GF-D8 (cell line): Measurements from ENCODE around the gene KAT2B.

Source experiments
- DNase-seq: peaks from one replicate; lab custom pipeline; 2025; lab: John Stamatoyannopoulos, UW

KAT2B gene

GRCh38 chr3:20100151-20100550, 59.9 kb downstream of the KAT2B start:
- DNase-seq, result no peak

DNA sequence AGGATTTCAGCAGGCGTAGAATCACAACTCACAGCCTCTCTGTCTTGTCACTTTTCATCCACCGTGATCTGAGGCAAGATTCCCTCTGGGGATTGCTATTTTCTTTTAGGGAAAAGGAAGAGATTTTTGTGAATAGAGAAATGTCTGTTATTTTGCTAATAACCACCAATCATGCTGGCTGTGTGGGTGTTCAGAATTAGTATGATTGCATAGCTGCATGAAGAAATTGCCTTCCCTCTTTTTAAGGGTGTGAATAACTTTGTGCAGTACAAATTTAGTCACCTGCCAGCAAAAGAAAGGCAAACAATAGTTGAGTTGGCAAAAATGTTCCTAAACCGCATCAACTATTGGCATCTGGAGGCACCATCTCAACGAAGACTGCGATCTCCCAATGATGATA, 60.8 kb downstream of the KAT2B start:
- DNase-seq, result no peak

DNA sequence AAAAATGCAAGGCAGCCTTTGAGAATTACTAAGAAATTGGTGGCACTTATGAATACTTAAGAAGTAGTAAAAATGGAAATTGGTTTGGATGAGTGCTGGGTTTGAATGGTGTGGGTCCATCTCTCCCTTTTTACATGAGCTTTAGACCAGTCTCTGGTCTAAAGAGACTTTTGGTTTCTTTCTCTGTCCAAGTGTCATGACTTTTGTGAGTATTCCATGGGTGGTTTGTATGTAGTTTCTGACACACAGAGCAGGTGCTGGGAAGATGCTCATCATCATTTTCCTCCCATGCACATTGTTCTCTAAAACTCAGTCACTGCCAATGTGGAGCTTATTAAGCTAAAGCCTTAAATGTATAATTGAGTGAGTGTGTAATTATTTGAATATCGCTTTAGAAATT, 63.5 kb downstream of the KAT2B start:
- DNase-seq, result no peak

- peak; percentile 93 for DNase-seq
Observed at GRCh38 chr3:20104167-20104661, 64.0 kb downstream of the KAT2B start.

DNA sequence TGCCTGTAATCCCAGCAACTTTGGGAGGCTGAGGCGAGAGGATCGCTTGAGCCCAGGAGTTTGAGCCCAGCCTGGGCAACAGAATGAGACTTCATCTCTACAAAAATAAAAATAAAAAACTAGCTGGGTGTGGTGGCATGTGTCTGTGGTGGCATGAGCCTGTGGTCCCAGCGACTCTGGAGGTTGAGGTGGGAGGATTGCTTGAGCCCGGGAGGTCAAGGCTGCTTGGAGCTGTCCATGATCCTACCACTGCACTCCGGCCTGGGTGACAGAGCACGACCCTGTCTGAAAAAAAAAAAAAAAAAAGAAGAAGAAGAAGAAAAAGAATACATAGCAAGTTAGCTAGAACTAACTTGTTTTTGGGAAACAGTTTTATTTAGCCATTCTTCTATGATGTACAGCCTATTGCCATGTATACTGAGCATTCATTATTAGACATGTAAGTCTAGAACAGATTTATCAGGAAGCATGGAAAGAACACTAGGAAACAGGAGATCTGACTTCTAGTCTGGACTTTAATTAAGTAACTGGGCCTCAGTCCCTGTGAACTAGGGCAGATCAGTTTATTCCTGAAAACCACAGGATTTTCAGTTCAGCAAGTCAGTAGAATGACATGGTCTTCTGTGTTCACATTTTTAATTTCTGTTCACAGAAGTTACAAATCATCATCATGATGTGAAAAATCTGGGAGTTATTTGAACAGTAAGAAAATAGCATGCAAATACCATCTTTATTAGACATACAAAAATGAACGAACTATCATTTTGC, 65.5 kb downstream of the KAT2B start:
- DNase-seq, result no peak

DNA sequence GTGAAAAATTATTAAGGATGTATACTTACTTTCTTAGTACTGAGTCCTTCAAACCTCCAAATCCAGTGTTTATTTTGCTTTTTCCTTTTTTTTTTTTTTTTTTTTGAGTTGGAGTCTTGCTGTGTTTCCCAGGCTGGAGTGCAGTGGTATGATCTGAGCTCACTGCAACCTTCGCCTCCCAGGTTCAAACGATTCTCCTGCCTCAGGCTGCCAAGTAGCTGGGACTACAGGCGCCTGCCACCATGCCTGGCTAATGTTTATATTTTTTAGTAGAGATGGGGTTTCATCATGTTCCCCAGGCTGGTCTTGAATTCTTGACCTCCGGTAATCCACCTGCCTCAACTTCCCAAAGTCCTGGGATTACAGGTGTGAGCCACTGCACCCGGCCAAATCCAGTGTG, 67.5 kb downstream of the KAT2B start:
- no peak for DNase-seq

- DNase-seq, result no peak
Observed at GRCh38 chr3:20108869-20109268, 68.6 kb downstream of the KAT2B start.

DNA sequence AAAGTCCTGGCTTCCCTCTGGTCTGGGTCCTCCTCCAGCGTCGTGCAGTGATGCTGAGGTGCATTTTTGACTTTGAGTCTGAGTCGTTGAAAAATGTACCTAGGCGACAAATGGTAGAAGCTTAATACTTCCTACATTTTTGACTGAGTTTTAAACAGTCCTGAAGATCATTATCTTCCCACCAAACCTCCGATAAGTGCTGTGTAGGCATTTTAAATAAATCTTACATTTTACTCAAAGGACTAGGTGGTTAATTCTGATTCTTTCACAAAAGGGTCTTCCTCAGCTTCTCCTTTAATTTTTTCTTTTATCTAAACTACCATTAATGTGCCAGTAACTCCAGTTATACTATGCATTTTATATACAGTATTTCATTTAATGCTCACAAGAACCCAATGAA, 70.6 kb downstream of the KAT2B start:
- DNase-seq, result no peak

DNA sequence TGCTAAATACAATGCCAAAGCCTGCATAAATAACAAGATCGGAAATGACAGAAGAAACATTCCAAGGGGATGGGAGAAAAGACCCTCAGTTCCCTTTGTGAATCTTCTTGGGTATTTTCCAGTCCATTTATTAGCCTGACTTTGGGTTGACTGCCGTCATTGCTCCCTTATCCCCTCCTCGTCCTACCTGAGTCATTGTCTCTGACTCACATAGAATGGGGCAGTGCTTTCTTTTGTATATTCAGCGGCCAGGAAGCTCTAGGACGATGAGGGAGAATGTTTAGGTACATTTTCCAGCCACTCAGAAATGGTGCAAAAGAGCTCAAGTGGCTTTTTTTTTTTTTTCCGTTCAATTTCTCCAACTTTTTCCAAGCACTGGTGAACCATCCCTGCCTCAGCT, 71.6 kb downstream of the KAT2B start:
- DNase-seq, result no peak

GRCh38 chr3:20121088-20121487, 80.8 kb downstream of the KAT2B start:
- no peak for DNase-seq

GRCh38 chr3:20123131-20123652, 82.9 kb downstream of the KAT2B start:
- no peak for DNase-seq

DNA sequence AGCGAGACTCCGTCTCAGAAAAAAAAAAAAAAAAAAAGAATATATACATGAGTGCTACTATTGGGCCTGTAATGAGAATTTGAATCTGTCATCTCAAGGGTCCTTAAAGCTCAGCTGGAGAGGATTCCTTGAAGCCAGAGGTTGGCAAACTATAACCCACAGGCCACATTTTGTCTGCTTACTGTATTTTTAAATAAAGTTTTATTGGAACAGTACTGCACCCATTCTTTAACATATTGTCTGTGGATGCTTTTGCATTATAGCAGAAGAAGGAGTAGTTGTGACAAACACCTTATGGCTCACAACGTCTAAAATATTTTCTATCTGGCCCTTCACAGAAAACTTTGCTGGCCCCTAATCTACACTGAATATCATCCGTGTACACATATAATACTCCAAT, 85.0 kb downstream of the KAT2B start:
- no peak for DNase-seq

GRCh38 chr3:20125897-20126296, 85.7 kb downstream of the KAT2B start:
- no peak for DNase-seq

DNA sequence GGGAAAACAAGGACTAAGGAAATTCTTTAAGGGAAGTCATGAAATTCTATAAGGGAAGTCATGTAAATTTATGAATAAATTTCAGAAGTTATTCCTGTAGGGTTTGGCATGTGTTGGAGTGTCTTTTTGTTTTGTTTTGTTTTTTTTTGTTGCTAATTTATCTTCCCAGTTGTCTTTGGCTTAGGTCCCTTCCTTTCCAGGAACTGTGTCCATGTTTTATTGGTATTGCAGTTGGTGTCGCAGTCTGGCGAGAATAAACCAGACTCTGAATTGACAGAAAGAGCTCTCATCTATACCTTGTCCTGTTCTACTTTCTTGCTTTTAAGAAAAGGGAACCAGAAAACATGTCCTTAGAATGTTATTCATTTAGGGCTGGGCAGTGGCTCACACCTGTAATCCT, 88.1 kb downstream of the KAT2B start:
- DNase-seq, result no peak

GRCh38 chr3:20130106-20130505, 89.9 kb downstream of the KAT2B start:
- DNase-seq, result no peak

DNA sequence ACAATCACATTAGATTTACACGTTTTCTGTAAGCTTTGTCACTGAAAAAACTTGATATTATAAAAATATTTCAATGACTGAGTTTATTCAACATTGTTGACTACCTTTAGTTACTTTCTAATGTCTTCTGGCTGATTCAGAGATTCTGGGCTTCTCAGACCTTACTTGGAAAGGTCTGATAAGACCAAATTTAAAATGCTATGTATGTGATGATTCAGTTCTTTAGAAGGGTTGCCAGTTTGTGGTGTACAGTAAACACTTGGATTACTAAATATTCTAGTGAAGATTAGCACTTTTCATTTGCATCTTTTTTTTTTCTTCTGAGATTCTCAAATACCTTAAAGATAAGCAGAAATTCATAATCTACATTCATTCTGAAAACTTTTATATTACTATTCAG, 96.0 kb downstream of the KAT2B start:
- no peak for DNase-seq

GRCh38 chr3:20137647-20138046, 97.4 kb downstream of the KAT2B start:
- DNase-seq, result no peak

GRCh38 chr3:20140881-20141280, 100.6 kb downstream of the KAT2B start:
- DNase-seq, result no peak

DNA sequence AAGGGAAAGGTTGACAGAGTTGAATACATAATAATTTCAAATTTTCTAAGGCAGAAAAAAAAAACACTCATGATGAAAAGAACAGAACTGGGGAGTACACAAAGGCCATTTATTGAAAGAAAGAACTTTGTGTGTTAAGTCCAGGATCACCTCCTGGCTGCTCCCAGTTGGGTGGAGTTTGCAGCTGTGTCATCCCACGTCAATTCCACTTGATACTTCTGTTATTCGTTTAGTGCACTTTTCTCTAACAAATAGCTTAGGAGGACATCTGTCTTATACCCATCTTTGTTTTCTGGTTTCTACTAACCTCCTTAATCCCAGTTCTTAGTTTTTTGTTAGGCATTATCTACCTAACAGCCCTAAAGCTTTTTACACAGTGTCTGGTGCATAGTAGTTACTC, 101.1 kb downstream of the KAT2B start:
- DNase-seq, result no peak

DNA sequence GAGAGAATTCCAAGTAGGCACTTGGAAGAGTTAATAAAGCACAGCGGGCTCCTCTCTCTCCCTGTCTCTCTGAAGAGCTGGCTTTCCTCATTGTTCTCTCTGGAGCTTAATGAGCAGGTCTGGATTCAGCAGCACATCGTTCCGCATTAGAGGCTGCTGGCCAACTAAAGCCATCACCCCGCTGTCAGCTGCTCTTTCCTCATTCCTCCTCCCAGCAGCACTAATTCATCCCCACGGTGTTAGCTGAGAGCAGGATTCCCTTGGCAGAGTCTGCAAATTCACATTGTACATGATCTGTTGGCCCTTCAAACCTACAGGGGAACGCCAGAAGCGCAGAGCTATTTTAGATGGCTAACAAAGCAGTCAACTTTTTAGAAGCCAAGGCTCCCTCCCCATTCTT, 101.6 kb downstream of the KAT2B start:
- no peak for DNase-seq

DNA sequence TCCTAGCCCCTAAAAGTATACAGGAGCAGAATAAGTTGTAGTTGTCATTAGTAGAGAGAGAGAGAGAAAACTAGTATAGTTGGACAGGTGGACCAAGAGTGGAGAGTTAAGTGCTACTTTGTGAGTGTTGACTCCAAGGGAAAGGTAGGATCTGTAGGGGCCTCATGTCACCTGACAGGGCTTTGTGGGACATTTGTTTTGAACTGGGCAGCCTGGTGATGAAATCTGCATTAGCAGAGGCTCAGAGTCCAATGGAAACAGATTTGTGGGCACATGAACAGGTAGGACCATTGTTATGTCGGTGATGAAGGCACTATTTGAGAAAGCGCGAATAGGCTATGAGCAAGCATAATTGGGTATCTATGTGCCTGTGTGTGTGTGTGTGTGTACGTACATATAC, 102.3 kb downstream of the KAT2B start:
- DNase-seq, result no peak

- DNase-seq, result no peak
Observed at GRCh38 chr3:20143519-20143918, 103.3 kb downstream of the KAT2B start.

GRCh38 chr3:20145874-20146273, 105.6 kb downstream of the KAT2B start:
- DNase-seq, result no peak

DNA sequence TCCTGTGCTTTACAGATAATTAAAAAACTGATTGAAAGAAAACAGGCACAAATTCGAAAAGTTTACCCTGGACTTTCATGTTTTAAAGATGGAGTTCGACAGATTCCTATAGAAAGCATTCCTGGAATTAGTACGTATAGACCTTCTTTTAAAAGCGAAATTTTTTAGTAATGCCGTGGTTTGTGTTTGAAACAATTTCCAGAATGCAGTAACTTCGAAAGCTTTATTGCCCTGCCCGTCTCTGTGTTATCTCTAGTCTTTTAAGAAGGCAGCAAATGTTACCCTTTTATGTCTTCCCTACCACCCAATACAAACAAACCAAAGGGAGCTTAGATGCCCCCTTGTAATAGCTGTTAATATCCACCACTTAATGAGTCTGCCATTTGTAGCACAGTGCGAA, 106.1 kb downstream of the KAT2B start:
- no peak for DNase-seq
